ENCODE measurements around the gene NR5A2.

GRCh38 chr1:200180821-200181220, 153.3 kb downstream of the NR5A2 start:
- TF ChIP-seq CTCF (conservative IDR thresholded peaks at IDR 0.05) (no peak), EZH2 (IDR thresholded peaks at IDR 0.05; ENCODE audit: low read depth) (no peak)

Data from PC-9 (cell line).